ENCODE results near the gene RAB25. TPM values are rescaled to one million over a fixed set of nuclear protein-coding genes. Genes with fewer than 3 reads are reported as not detected.

RAB25 gene
- total RNA-seq, 4 donors from 2014 or later, result 5.0 to 5.5 TPM; not detected in 2

DNA sequence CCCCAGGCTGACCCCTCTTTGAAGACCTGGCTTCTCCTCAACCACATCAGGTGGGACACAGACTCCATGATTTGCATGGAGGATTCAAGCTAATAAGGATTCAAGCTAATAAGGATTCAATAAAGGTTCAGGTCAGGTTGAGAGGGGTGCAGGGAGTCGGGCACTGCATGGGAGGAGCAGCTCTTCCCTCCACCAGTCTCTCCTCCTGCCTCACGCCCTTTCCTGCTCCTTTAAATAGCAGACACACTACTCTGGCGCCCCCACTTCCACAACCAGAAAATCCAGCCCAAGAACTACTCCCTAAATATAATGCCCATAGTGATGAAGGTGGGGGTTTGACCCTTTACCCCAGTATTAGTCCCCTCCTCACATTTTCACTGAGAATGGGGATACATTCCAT, 14.2 kb downstream of the RAB25 start:
- Histone ChIP-seq H3K9me3 (no peaks in the 10 kb centered on the region), H3K36me3 (no peaks in the 10 kb centered on the region), H3K27ac (no peak overlapping the region), H3K27me3 (no peaks in the 10 kb centered on the region), H3K4me1 (no peaks in the 10 kb centered on the region), H3K4me3 (no peak overlapping the region)
- DNase-seq, result no peak
- no peak for TF ChIP-seq POLR2A (IDR thresholded peaks at IDR 0.05)
- no peak for TF ChIP-seq CTCF (IDR thresholded peaks at IDR 0.05)
- intact Hi-C loops (cut with DNase I; ENCODE audit: low total_unique reads), result no loop called here

GRCh38 chr1:156075775-156076204, 14.8 kb downstream of the RAB25 start:
- no peak for DNase-seq
- no peaks in the 10 kb centered on the region for H3K9me3 ChIP-seq
- intact Hi-C loops (cut with DNase I; ENCODE audit: low total_unique reads), result no loop called here
- no peaks in the 10 kb centered on the region for H3K4me1 ChIP-seq
- no peaks in the 10 kb centered on the region for H3K27me3 ChIP-seq
- peak overlapping the region; percentile 53 to 68 for H3K27ac ChIP-seq
- H3K4me3 ChIP-seq, result peak overlapping the region; percentile 43 to 52
- no peak for TF ChIP-seq CTCF (IDR thresholded peaks at IDR 0.05)
- no peak for TF ChIP-seq POLR2A (IDR thresholded peaks at IDR 0.05)
- H3K36me3 ChIP-seq, result no peaks in the 10 kb centered on the region

GRCh38 chr1:156076609-156077429, 15.9 kb downstream of the RAB25 start:
- Histone ChIP-seq H3K4me1 (no peaks in the 10 kb centered on the region), H3K9me3 (no peaks in the 10 kb centered on the region), H3K4me3 (peak overlapping the region; percentile 43 to 52), H3K27ac (peak overlapping the region; percentile 53 to 68), H3K36me3 (no peaks in the 10 kb centered on the region), H3K27me3 (no peaks in the 10 kb centered on the region)
- peak; percentile 68 to 69 for DNase-seq
- TF ChIP-seq CTCF (IDR thresholded peaks at IDR 0.05) (peak in 1 of 4 experiments; percentile 16), POLR2A (IDR thresholded peaks at IDR 0.05) (peak; percentile 20 to 40)
- intact Hi-C loops (cut with DNase I; ENCODE audit: low total_unique reads), result no loop called here

- H3K27ac ChIP-seq, result peak overlapping the region; percentile 53 to 68
- no peaks in the 10 kb centered on the region for H3K9me3 ChIP-seq
- intact Hi-C loops (cut with DNase I; ENCODE audit: low total_unique reads), result no loop called here
- no peaks in the 10 kb centered on the region for H3K27me3 ChIP-seq
- peak overlapping the region in 1 of 2 donors; percentile 52 for H3K4me3 ChIP-seq
- H3K4me1 ChIP-seq, result no peaks in the 10 kb centered on the region
- no peaks in the 10 kb centered on the region for H3K36me3 ChIP-seq
- DNase-seq, result no peak
- TF ChIP-seq POLR2A (IDR thresholded peaks at IDR 0.05) (no peak), CTCF (IDR thresholded peaks at IDR 0.05) (no peak)
Observed at GRCh38 chr1:156077430-156077760, 16.4 kb downstream of the RAB25 start.

- TF ChIP-seq POLR2A (IDR thresholded peaks at IDR 0.05) (no peak), CTCF (IDR thresholded peaks at IDR 0.05) (no peak)
- no peaks in the 10 kb centered on the region for H3K9me3 ChIP-seq
- H3K4me1 ChIP-seq, result no peaks in the 10 kb centered on the region
- intact Hi-C loops (cut with DNase I; ENCODE audit: low total_unique reads), result no loop called here
- no peaks in the 10 kb centered on the region for H3K36me3 ChIP-seq
- no peak overlapping the region for H3K27ac ChIP-seq
- DNase-seq, result no peak
- H3K4me3 ChIP-seq, result no peak overlapping the region
- no peaks in the 10 kb centered on the region for H3K27me3 ChIP-seq
Observed at GRCh38 chr1:156078728-156079127, 17.8 kb downstream of the RAB25 start.

All from uterus (tissue), 4 donors.